Measurements from ENCODE around the gene CCDC170.
"Not testable (repeated sequence)": the region's sequence is repeated elsewhere in the genome, so short reads cannot be mapped to it uniquely, and the experiment has no call there.

CCDC170 gene

DNA sequence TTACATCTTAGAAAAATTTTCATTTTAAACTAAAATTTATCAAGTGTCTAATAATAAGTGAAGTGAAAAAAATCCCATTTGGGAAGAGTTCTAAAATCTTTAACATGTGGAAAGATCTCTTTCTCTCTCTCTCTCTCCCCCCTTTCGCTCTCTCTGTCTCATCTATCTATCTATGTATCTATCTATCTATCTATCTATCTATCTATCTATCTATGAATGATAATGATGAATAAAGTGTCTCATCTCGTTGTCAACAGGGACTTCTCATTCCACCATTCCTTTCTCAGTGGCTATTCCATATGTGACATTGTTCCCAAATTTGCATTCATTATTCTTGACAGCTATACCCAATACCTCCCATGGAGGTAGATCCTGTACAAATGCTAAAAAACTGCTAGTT is 15.2 kb downstream of the CCDC170 start:
- Histone ChIP-seq H3K4me1 (ENCODE audit: control insufficient read depth in 1 of 2, insufficient read depth in 2 of 2, low read length in 2 of 2) (no peaks in the 10 kb centered on the region), H3K27ac (ENCODE audit: low read depth, low read length) (no peak overlapping the region), H2BK5ac (ENCODE audit: low read depth, low read length, poor library complexity) (no peak overlapping the region), H2AFZ (ENCODE audit: insufficient read depth, low read length, poor library complexity) (no peak overlapping the region), H3K9ac (ENCODE audit: low read length) (no peak overlapping the region), H2AK5ac (ENCODE audit: low read length) (no peak overlapping the region), H3K18ac (ENCODE audit: low read length) (no peak overlapping the region), H3K14ac (ENCODE audit: low read length) (no peak overlapping the region), H3K4me2 (ENCODE audit: low read length) (no peak overlapping the region), H3K79me2 (ENCODE audit: control insufficient read depth, insufficient read depth, low read length, poor library complexity) (no peaks in the 10 kb centered on the region), H3K27me3 (ENCODE audit: insufficient read depth, low read length) (no peaks in the 10 kb centered on the region), H2BK120ac (ENCODE audit: insufficient read depth, low read length, poor library complexity) (no peak overlapping the region), H2BK12ac (ENCODE audit: low read length) (no peak overlapping the region), H3K4me3 (ENCODE audit: low read depth, low read length) (no peak overlapping the region), H3K79me1 (ENCODE audit: low read length) (no peaks in the 10 kb centered on the region), H4K8ac (ENCODE audit: low read depth, low read length) (no peak overlapping the region), H3K36me3 (ENCODE audit: control insufficient read depth in 1 of 2, insufficient read depth in 2 of 2, low read length in 2 of 2) (no peaks in the 10 kb centered on the region), H3K23ac (ENCODE audit: low read length) (no peak overlapping the region), H4K91ac (ENCODE audit: low read depth, low read length) (no peak overlapping the region), H3K4ac (ENCODE audit: low read depth, low read length) (no peak overlapping the region), H3K9me3 (ENCODE audit: insufficient read depth, low read depth, low read length) (no peaks in the 10 kb centered on the region), H4K12ac (ENCODE audit: low read depth, low read length) (no peak overlapping the region)
- no peak for DNase-seq
- WGBS (ENCODE audit: extremely low coverage, insufficient coverage, insufficient read length): no CpG with 5 or more reads among the region's 2 CpGs

DNA sequence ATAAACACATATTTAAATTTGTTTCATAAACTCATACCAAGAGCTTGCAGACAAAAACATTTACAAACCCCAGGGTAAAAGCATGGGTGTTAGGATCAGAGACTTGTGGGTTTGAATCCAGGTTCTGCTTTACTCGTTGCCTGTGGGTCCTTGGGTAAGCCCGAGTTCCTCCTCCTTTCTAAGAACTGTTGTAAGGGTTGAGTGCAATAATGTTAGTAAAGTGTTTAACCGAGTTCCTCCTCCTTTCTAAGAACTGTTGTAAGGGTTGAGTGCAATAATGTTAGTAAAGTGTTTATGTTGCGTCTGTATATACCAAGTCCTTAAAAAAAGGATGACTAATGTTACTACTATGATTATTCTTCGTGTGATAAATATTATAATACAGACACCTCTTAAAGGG is 18.7 kb downstream of the CCDC170 start:
- DNase-seq: no peak
- Histone ChIP-seq H2BK120ac (ENCODE audit: insufficient read depth, low read length, poor library complexity) (no peak overlapping the region), H4K91ac (ENCODE audit: low read depth, low read length) (no peak overlapping the region), H3K4me2 (ENCODE audit: low read length) (no peak overlapping the region), H3K4ac (ENCODE audit: low read depth, low read length) (no peak overlapping the region), H3K79me1 (ENCODE audit: low read length) (no peaks in the 10 kb centered on the region), H4K8ac (ENCODE audit: low read depth, low read length) (no peak overlapping the region), H3K79me2 (ENCODE audit: control insufficient read depth, insufficient read depth, low read length, poor library complexity) (no peaks in the 10 kb centered on the region), H3K4me1 (ENCODE audit: control insufficient read depth in 1 of 2, insufficient read depth in 2 of 2, low read length in 2 of 2) (no peaks in the 10 kb centered on the region), H2AK5ac (ENCODE audit: low read length) (no peak overlapping the region), H3K18ac (ENCODE audit: low read length) (no peak overlapping the region), H2BK12ac (ENCODE audit: low read length) (no peak overlapping the region), H3K9me3 (ENCODE audit: insufficient read depth, low read depth, low read length) (no peaks in the 10 kb centered on the region), H4K12ac (ENCODE audit: low read depth, low read length) (no peak overlapping the region), H3K27ac (ENCODE audit: low read depth, low read length) (no peak overlapping the region), H3K14ac (ENCODE audit: low read length) (no peak overlapping the region), H3K23ac (ENCODE audit: low read length) (no peak overlapping the region), H2BK5ac (ENCODE audit: low read depth, low read length, poor library complexity) (no peak overlapping the region), H2AFZ (ENCODE audit: insufficient read depth, low read length, poor library complexity) (no peak overlapping the region), H3K9ac (ENCODE audit: low read length) (no peak overlapping the region), H3K4me3 (ENCODE audit: low read depth, low read length) (no peak overlapping the region), H3K27me3 (ENCODE audit: insufficient read depth, low read length) (no peaks in the 10 kb centered on the region), H3K36me3 (ENCODE audit: control insufficient read depth in 1 of 2, insufficient read depth in 2 of 2, low read length in 2 of 2) (no peaks in the 10 kb centered on the region)
- WGBS (ENCODE audit: extremely low coverage, insufficient coverage, insufficient read length): no CpG with 5 or more reads among the region's 5 CpGs

DNA sequence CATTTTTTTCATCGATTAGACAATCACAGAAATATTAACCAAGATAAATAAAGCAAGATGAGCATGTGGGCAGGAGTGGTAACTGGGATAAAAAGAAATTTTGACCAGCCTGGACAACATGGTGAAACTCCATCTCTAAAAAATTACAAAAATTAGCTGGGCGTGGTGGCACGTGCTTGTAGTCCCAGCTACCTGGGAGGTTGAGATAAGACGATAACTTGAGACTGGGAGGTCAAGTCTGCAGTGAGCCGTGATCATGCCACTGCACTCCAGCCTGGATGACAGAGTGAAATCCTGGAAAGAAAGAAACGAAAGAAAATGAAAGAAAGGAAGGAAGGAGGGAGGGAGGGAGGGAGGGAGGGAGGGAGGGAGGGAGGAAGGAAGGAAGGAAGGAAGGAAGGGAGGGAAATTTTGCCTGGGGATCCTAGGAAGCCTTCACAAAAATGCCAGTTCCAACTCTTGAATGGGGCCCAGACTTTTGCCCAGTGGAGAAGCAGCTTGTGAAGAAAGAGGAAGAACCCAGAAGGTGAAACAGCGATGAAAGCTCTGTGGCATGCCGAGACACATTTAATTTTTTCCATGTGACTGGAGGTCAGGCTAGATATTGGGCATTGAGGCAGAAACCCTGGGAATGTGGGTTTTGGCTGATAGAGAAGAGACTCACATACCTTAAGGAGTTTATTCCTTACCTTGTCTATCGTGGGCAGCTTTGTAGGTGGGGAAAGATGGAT is 20.3 kb downstream of the CCDC170 start:
- Histone ChIP-seq H4K8ac (ENCODE audit: low read depth, low read length) (no peak overlapping the region), H2AFZ (ENCODE audit: insufficient read depth, low read length, poor library complexity) (no peak overlapping the region), H2BK120ac (ENCODE audit: insufficient read depth, low read length, poor library complexity) (no peak overlapping the region), H3K36me3 (ENCODE audit: control insufficient read depth in 1 of 2, insufficient read depth in 2 of 2, low read length in 2 of 2) (no peaks in the 10 kb centered on the region), H3K9ac (ENCODE audit: low read length) (no peak overlapping the region), H3K79me1 (ENCODE audit: low read length) (no peaks in the 10 kb centered on the region), H3K79me2 (ENCODE audit: control insufficient read depth, insufficient read depth, low read length, poor library complexity) (no peaks in the 10 kb centered on the region), H4K91ac (ENCODE audit: low read depth, low read length) (no peak overlapping the region), H3K4ac (ENCODE audit: low read depth, low read length) (no peak overlapping the region), H4K12ac (ENCODE audit: low read depth, low read length) (no peak overlapping the region), H3K9me3 (ENCODE audit: insufficient read depth, low read depth, low read length) (no peaks in the 10 kb centered on the region), H3K27me3 (ENCODE audit: insufficient read depth, low read length) (no peaks in the 10 kb centered on the region), H2BK12ac (ENCODE audit: low read length) (no peak overlapping the region), H3K27ac (ENCODE audit: low read depth, low read length) (no peak overlapping the region), H3K18ac (ENCODE audit: low read length) (no peak overlapping the region), H3K4me2 (ENCODE audit: low read length) (no peak overlapping the region), H3K4me1 (ENCODE audit: control insufficient read depth in 1 of 2, insufficient read depth in 2 of 2, low read length in 2 of 2) (no peaks in the 10 kb centered on the region), H3K4me3 (ENCODE audit: low read depth, low read length) (no peak overlapping the region), H3K14ac (ENCODE audit: low read length) (no peak overlapping the region), H2BK5ac (ENCODE audit: low read depth, low read length, poor library complexity) (no peak overlapping the region), H3K23ac (ENCODE audit: low read length) (no peak overlapping the region), H2AK5ac (ENCODE audit: low read length) (no peak overlapping the region)
- DNase-seq: peak; percentile 19 to 60
- no CpG with 5 or more reads among the region's 9 CpGs for WGBS (ENCODE audit: extremely low coverage, insufficient coverage, insufficient read length)

DNA sequence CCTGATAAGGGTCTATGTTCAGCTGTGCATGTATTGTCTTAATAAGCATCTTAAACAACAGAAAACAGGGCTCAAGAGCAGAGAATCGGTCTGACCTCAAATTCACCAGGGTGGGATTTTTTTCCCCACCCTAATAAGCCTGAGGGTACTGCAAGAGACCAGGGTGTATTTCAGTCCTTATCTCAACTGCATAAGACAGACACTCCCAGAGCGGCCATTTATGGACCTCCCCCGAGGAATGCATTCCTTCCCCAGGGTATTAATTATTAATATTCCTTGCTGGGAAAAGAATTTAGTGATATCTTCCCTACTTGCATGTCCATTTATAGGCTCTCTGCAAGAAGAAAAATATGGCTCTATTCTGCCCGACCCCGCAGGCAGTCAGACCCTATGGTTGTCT is 25.2 kb downstream of the CCDC170 start:
- not testable (repeated sequence) for H3K18ac ChIP-seq (ENCODE audit: low read length)

More for the DNA sequence above, 25.2 kb downstream of the CCDC170 start:
- not testable (repeated sequence) for H3K14ac ChIP-seq (ENCODE audit: low read length); H3K4me3 ChIP-seq (ENCODE audit: low read depth, low read length); H3K4me2 ChIP-seq (ENCODE audit: low read length); H3K79me2 ChIP-seq (ENCODE audit: control insufficient read depth, insufficient read depth, low read length, poor library complexity); H3K4ac ChIP-seq (ENCODE audit: low read depth, low read length); H2AFZ ChIP-seq (ENCODE audit: insufficient read depth, low read length, poor library complexity); H3K27me3 ChIP-seq (ENCODE audit: insufficient read depth, low read length); H2AK5ac ChIP-seq (ENCODE audit: low read length); H3K36me3 ChIP-seq (ENCODE audit: control insufficient read depth in 1 of 2, insufficient read depth in 2 of 2, low read length in 2 of 2); H3K27ac ChIP-seq (ENCODE audit: low read depth, low read length); H3K23ac ChIP-seq (ENCODE audit: low read length); DNase-seq; H2BK12ac ChIP-seq (ENCODE audit: low read length); H4K8ac ChIP-seq (ENCODE audit: low read depth, low read length); H3K9ac ChIP-seq (ENCODE audit: low read length); H3K79me1 ChIP-seq (ENCODE audit: low read length); H3K4me1 ChIP-seq (ENCODE audit: control insufficient read depth in 1 of 2, insufficient read depth in 2 of 2, low read length in 2 of 2); H4K12ac ChIP-seq (ENCODE audit: low read depth, low read length); H2BK120ac ChIP-seq (ENCODE audit: insufficient read depth, low read length, poor library complexity); H2BK5ac ChIP-seq (ENCODE audit: low read depth, low read length, poor library complexity); H3K9me3 ChIP-seq (ENCODE audit: insufficient read depth, low read depth, low read length); H4K91ac ChIP-seq (ENCODE audit: low read depth, low read length)
- WGBS (ENCODE audit: extremely low coverage, insufficient coverage, insufficient read length): no CpG with 5 or more reads among the region's 5 CpGs
